Upper lobe of left lung (tissue), 6 donors: ENCODE data around the gene PLCL2. TPM values are rescaled to one million over a fixed set of nuclear protein-coding genes. Genes with fewer than 3 reads are reported as not detected.

Experiments
- ATAC-seq, 2 donors: fragments of 200-7000 bp; cut with Tn5 transposase; one replicate each; pipeline ENCODE4 v1.9.1; 2022; ENCODE audit warnings: mild to moderate bottlenecking in 2 of 2, moderate library complexity in 2 of 2; ENCODE audit not compliant: low FRiP score in 2 of 2
- DNase-seq, 2 donors: peaks; one replicate each; pipeline ENCODE4 v3.0.0-alpha.2; 2019 to 2020
- H3K27ac ChIP-seq, 4 donors: fragments of 200-600 bp; sonication (generic); one replicate each; pipeline ENCODE4 v1.5.1; 2016 to 2019
- H3K27me3 ChIP-seq, 4 donors: fragments of 200-600 bp; sonication (generic); one replicate each; pipeline ENCODE4 v1.5.1; 2017 to 2019
- H3K36me3 ChIP-seq, 4 donors: fragments of 200-600 bp; sonication (generic); one replicate each; pipeline ENCODE4 v1.5.1; 2016 to 2019
- H3K4me1 ChIP-seq, 4 donors: fragments of 200-600 bp; sonication (generic); one replicate each; pipeline ENCODE4 v1.5.1; 2018 to 2019
- H3K4me3 ChIP-seq, 4 donors: fragments of 200-600 bp; sonication (generic); one replicate each; pipeline ENCODE4 v1.5.1; 2017 to 2019; ENCODE audit warnings: mild to moderate bottlenecking in 2 of 4, moderate library complexity in 1 of 4
- H3K9me3 ChIP-seq, 4 donors: fragments of 200-600 bp; sonication (generic); one replicate each; pipeline ENCODE4 v1.5.1; 2018 to 2019
- CTCF ChIP-seq, 6 experiments: fragments of 450-650 bp in 4 of 6; fragments of 200-600 bp in 2 of 6; sonication (generic) in 2 of 6; IDR thresholded peaks; one replicate each; pipeline ENCODE4 v1.5.1; 2016 to 2019; ENCODE audit warnings: antibody characterized with exemption in 6 of 6
- EP300 ChIP-seq, 4 donors: sonication (generic); formaldehyde crosslinking; IDR thresholded peaks; one replicate each; pipeline ENCODE4 v1.5.1; 2017; ENCODE audit warnings: antibody characterized with exemption in 4 of 4, control low read depth in 2 of 4
- POLR2A ChIP-seq, 4 donors: fragments of 450-650 bp; IDR thresholded peaks; one replicate each; pipeline ENCODE4 v1.5.1; 2016 to 2017; ENCODE audit warnings: antibody characterized with exemption in 4 of 4, mild to moderate bottlenecking in 2 of 4
- POLR2AphosphoS5 ChIP-seq, 2 donors: sonication (generic); formaldehyde crosslinking; IDR thresholded peaks; one replicate each; pipeline ENCODE4 v1.5.1; 2017; ENCODE audit warnings: antibody characterized with exemption in 2 of 2
- WGBS, 2 donors: methylation state at CpG; one replicate each; pipeline ENCODE4 v1.1.5; 2017 to 2018; 5-methylcytosine and 5-hydroxymethylcytosine counted together
- total RNA-seq, 6 donors: library from RNA; depleted of rRNA in 4 of 6; stranded (reverse); fragments of >200 nt in 4 of 6; gene quantifications; one replicate each; pipeline versions ENCODE4 v1.1.0 to v1.2.1, GENCODE V29; 2016 to 2021
- donor health status: DM: no; HTN: no; CAD: no; lungs with moderate emphysema.
- donor health status: DM: no; HTN: yes; CAD: no; lungs with severe emphysema.

PLCL2 gene
- total RNA-seq, 6 donors from 2014 or later: 6.5 to 15.8 (median 10.7) TPM

GRCh38 chr3:17047894-17048293, 163.1 kb downstream of the PLCL2 start:
- no peak overlapping the region for H3K27ac ChIP-seq
- no peaks in the 10 kb centered on the region for H3K4me1 ChIP-seq
- DNase-seq: no peak
- H3K4me3 ChIP-seq: no peak overlapping the region
- no peaks in the 10 kb centered on the region for H3K9me3 ChIP-seq
- H3K36me3 ChIP-seq: no peaks in the 10 kb centered on the region
- no peak for ATAC-seq
- no peaks in the 10 kb centered on the region for H3K27me3 ChIP-seq
- TF ChIP-seq EP300 (IDR thresholded peaks at IDR 0.05): no peak
- TF ChIP-seq POLR2A (IDR thresholded peaks at IDR 0.05): no peak
- no peak for TF ChIP-seq POLR2AphosphoS5 (IDR thresholded peaks at IDR 0.05)
- no peak for TF ChIP-seq CTCF (IDR thresholded peaks at IDR 0.05)
- 91 to 95% methylated on average over 3 of the region's 3 CpGs for WGBS, 2 donors

GRCh38 chr3:17050071-17050470, 165.3 kb downstream of the PLCL2 start:
- Histone ChIP-seq H3K27ac (no peak overlapping the region), H3K36me3 (no peaks in the 10 kb centered on the region), H3K9me3 (no peaks in the 10 kb centered on the region), H3K27me3 (no peaks in the 10 kb centered on the region), H3K4me3 (no peak overlapping the region), H3K4me1 (no peaks in the 10 kb centered on the region)
- no peak for ATAC-seq
- no peak for DNase-seq
- 90 to 91% methylated on average over 4 of the region's 4 CpGs for WGBS, 2 donors
- TF ChIP-seq EP300 (IDR thresholded peaks at IDR 0.05): no peak
- TF ChIP-seq CTCF (IDR thresholded peaks at IDR 0.05): no peak
- TF ChIP-seq POLR2A (IDR thresholded peaks at IDR 0.05): no peak
- TF ChIP-seq POLR2AphosphoS5 (IDR thresholded peaks at IDR 0.05): no peak

- no peak for TF ChIP-seq EP300 (IDR thresholded peaks at IDR 0.05)
- no peak for TF ChIP-seq CTCF (IDR thresholded peaks at IDR 0.05)
- no peak for TF ChIP-seq POLR2A (IDR thresholded peaks at IDR 0.05)
- no peak for TF ChIP-seq POLR2AphosphoS5 (IDR thresholded peaks at IDR 0.05)
- Histone ChIP-seq H3K9me3 (no peaks in the 10 kb centered on the region), H3K36me3 (no peaks in the 10 kb centered on the region), H3K4me3 (no peak overlapping the region), H3K4me1 (no peaks in the 10 kb centered on the region), H3K27me3 (no peaks in the 10 kb centered on the region), H3K27ac (no peak overlapping the region)
- DNase-seq (no peak), ATAC-seq (no peak)
- WGBS, 2 donors: 79 to 85% methylated on average over 2 of the region's 2 CpGs
Measured at GRCh38 chr3:17050506-17050905, 165.8 kb downstream of the PLCL2 start.

- Histone ChIP-seq H3K4me3 (no peak overlapping the region), H3K36me3 (no peaks in the 10 kb centered on the region), H3K27me3 (no peaks in the 10 kb centered on the region), H3K27ac (no peak overlapping the region), H3K4me1 (no peaks in the 10 kb centered on the region), H3K9me3 (no peaks in the 10 kb centered on the region)
- TF ChIP-seq EP300 (IDR thresholded peaks at IDR 0.05) (peak in 1 of 4 donors; percentile 5), POLR2AphosphoS5 (IDR thresholded peaks at IDR 0.05) (no peak)
- DNase-seq (no peak), ATAC-seq (peak in 1 of 2 donors; percentile 67)
Measured at GRCh38 chr3:17052363-17052762, 167.6 kb downstream of the PLCL2 start.

- no peak overlapping the region for H3K27ac ChIP-seq
- no peaks in the 10 kb centered on the region for H3K36me3 ChIP-seq
- TF ChIP-seq POLR2AphosphoS5 (IDR thresholded peaks at IDR 0.05) (no peak), POLR2A (IDR thresholded peaks at IDR 0.05) (no peak), CTCF (IDR thresholded peaks at IDR 0.05) (no peak), EP300 (IDR thresholded peaks at IDR 0.05) (no peak)
Measured at GRCh38 chr3:17054301-17054981, 169.7 kb downstream of the PLCL2 start.

More at GRCh38 chr3:17054301-17054981, 169.7 kb downstream of the PLCL2 start:
- ATAC-seq (no peak), DNase-seq (no peak)
- Histone ChIP-seq H3K4me1 (no peaks in the 10 kb centered on the region), H3K27me3 (no peaks in the 10 kb centered on the region), H3K4me3 (no peak overlapping the region), H3K9me3 (no peaks in the 10 kb centered on the region)
- 92% methylated on average over 1 of the region's 1 CpG for WGBS, 2 donors
